HepG2 (cell line): ENCODE measurements around the gene IFNAR1. TPM values are rescaled to one million over a fixed set of nuclear protein-coding genes. Genes with fewer than 3 reads are reported as not detected.
A peak's percentile ranks its signal among the peaks of the same experiment; 100 is the strongest.

ENCODE experiments used
- DRAP1 ChIP-seq: IDR thresholded peaks from 2 replicates; pipeline ENCODE4 v1.6.1; 2016; ENCODE audit warnings: missing genetic modification reagents, missing compliant biosample characterization
- FOXP1 ChIP-seq, 2 experiments: fragments of 450-650 bp in 1 of 2; IDR thresholded peaks; 2 replicates each; pipeline ENCODE4 v1.6.1; 2017 to 2018; ENCODE audit warnings: antibody characterized with exemption in 1 of 2
- GATAD2A ChIP-seq: IDR thresholded peaks from 2 replicates; pipeline ENCODE4 v1.6.1; 2016
- HDAC2 ChIP-seq: sonication (generic); formaldehyde crosslinking; IDR thresholded peaks from 2 replicates; pipeline ENCODE4 v1.4.0; 2020; ENCODE audit warnings: missing genetic modification reagents
- HMGA1 ChIP-seq: sonication (generic); formaldehyde crosslinking; conservative IDR thresholded peaks from 2 replicates; pipeline ENCODE4 v1.4.0; 2020; ENCODE audit warnings: missing genetic modification reagents
- LCORL ChIP-seq, 2 experiments: fragments of 450-650 bp in 1 of 2; sonication (generic) in 1 of 2; formaldehyde crosslinking in 1 of 2; IDR thresholded peaks; 2 replicates each; pipeline versions ENCODE4 v1.5.0 to v1.6.1; 2017 to 2020; ENCODE audit warnings: antibody characterized with exemption in 1 of 2, missing genetic modification reagents in 1 of 2
- MIXL1 ChIP-seq: IDR thresholded peaks from 2 replicates; pipeline ENCODE4 v1.6.1; 2016
- NONO ChIP-seq, 2 experiments: fragments of 450-650 bp in 1 of 2; sonication (generic) in 1 of 2; formaldehyde crosslinking in 1 of 2; IDR thresholded peaks in 1 of 2; conservative IDR thresholded peaks in 1 of 2; 2 replicates each; pipeline versions ENCODE4 v1.6.1 to v1.8.0; 2017 to 2022; ENCODE audit warnings: mild to moderate bottlenecking in 1 of 2, missing genetic modification reagents in 1 of 2, moderate library complexity in 1 of 2
- NR2F6 ChIP-seq, 2 experiments: IDR thresholded peaks; 2 replicates each; pipeline ENCODE4 v1.6.1; 2016; ENCODE audit warnings: antibody characterized with exemption in 1 of 2, mild to moderate bottlenecking in 1 of 2
- ONECUT2 ChIP-seq: sonication (generic); formaldehyde crosslinking; IDR thresholded peaks from 2 replicates; pipeline ENCODE4 v1.4.0; 2020; ENCODE audit warnings: missing genetic modification reagents
- POGZ ChIP-seq: sonication (generic); formaldehyde crosslinking; IDR thresholded peaks from 2 replicates; pipeline ENCODE4 v1.4.0; 2020; ENCODE audit warnings: mild to moderate bottlenecking, missing genetic modification reagents
- RARA ChIP-seq: IDR thresholded peaks from 2 replicates; pipeline ENCODE4 v1.6.1; 2016; ENCODE audit warnings: missing genetic modification reagents, missing compliant biosample characterization
- TBX2 ChIP-seq: sonication (generic); formaldehyde crosslinking; IDR thresholded peaks from 2 replicates; pipeline ENCODE4 v1.5.0; 2020; ENCODE audit warnings: missing genetic modification reagents, mild to moderate bottlenecking, borderline replicate concordance
- ZMYM2 ChIP-seq: sonication (generic); formaldehyde crosslinking; IDR thresholded peaks from 2 replicates; pipeline ENCODE4 v1.8.0; 2022; ENCODE audit warnings: mild to moderate bottlenecking, missing genetic modification reagents
- ZMYM4 ChIP-seq: sonication (generic); formaldehyde crosslinking; IDR thresholded peaks from 2 replicates; pipeline ENCODE4 v1.8.1; 2023; ENCODE audit warnings: mild to moderate bottlenecking, missing genetic modification reagents
- ZNF607 ChIP-seq: sonication (generic); formaldehyde crosslinking; IDR thresholded peaks from 2 replicates; pipeline ENCODE4 v1.5.1; 2020; ENCODE audit warnings: missing genetic modification reagents, mild to moderate bottlenecking, borderline replicate concordance
- ZNF652 ChIP-seq: IDR thresholded peaks from 2 replicates; pipeline ENCODE4 v1.6.1; 2016; ENCODE audit warnings: low read depth, borderline replicate concordance
- polyA plus RNA-seq, 8 experiments: library from polyadenylated mRNA; depleted of rRNA in 3 of 8; stranded (reverse) in 7 of 8; unstranded in 1 of 8; fragments of >200 nt; fragmentation: Illumina TruSeq in 4 of 8; extraction: Trizol in 4 of 8; gene quantifications; 2 replicates each; pipeline versions ENCODE4 v1.2.1 to v1.2.3, GENCODE V29; 2011 to 2016; ENCODE audit warnings: low read depth in 4 of 8, missing spikeins in 1 of 8, mixed read lengths in 1 of 8; ENCODE audit not compliant: insufficient read depth in 1 of 8
- total RNA-seq, 5 experiments: library from RNA; depleted of rRNA; stranded (reverse); fragments of >200 nt; fragmentation: Illumina TruSeq; extraction: Trizol; gene quantifications; 2 replicates each; pipeline ENCODE4 v1.2.3, GENCODE V29; 2016; ENCODE audit warnings: low read depth in 1 of 5
- TF ChIP-seq, protein P1 (sequence below): sonication (generic); formaldehyde crosslinking; IDR thresholded peaks from 2 replicates; pipeline ENCODE4 v1.4.0; 2020; ENCODE audit warnings: missing genetic modification reagents, borderline replicate concordance
- TF ChIP-seq, protein P2 (sequence below): sonication (generic); formaldehyde crosslinking; IDR thresholded peaks from 2 replicates; pipeline ENCODE4 v1.8.0; 2022; ENCODE audit warnings: missing genetic modification reagents, low read depth, mild to moderate bottlenecking, borderline replicate concordance
- TF ChIP-seq, protein P3 (sequence below): sonication (generic); formaldehyde crosslinking; IDR thresholded peaks from 2 replicates; pipeline ENCODE4 v1.8.1; 2023; ENCODE audit warnings: mild to moderate bottlenecking, missing genetic modification reagents
- TF ChIP-seq, protein P4 (sequence below): sonication (generic); formaldehyde crosslinking; IDR thresholded peaks from 2 replicates; pipeline ENCODE4 v1.8.1; 2023; ENCODE audit warnings: mild to moderate bottlenecking, missing genetic modification reagents

Gene IFNAR1
- total and polyA plus RNA-seq, 2 of the 13 experiments (the other 11 are each of a cell fraction or from before 2014, with no cell fraction given) = 6.7 to 9.3 TPM

GRCh38 chr21:33305344-33305671 is 19.5 kb upstream of the IFNAR1 start (continued):
- TF ChIP-seq ZNF607 (no peak), GATAD2A (CRISPR knock-in tag) (peak; percentile 78), NONO (IDR thresholded peaks at IDR 0.05) (no peak), NONO (CRISPR knock-in tag; conservative IDR thresholded peaks at IDR 0.05) (0 out of 2 replicates have a peak, but pooled peaks have one; percentile 28), ZMYM4 (peak; percentile 81), FOXP1 (IDR thresholded peaks at IDR 0.05) (no peak), FOXP1 (CRISPR knock-in tag; IDR thresholded peaks at IDR 0.05) (peak; percentile 57; the same call in 1 of the 2 replicates), TBX2 (peak; percentile 39; the same call in 1 of the 2 replicates), LCORL (IDR thresholded peaks at IDR 0.05) (no peak), LCORL (CRISPR knock-in tag; IDR thresholded peaks at IDR 0.05) (peak; percentile 28; the same call in 1 of the 2 replicates), ZMYM2 (CRISPR knock-in tag) (peak; percentile 46), HMGA1 (CRISPR knock-in tag) (no peak), NR2F6 (IDR thresholded peaks at IDR 0.05) (peak; percentile 93), NR2F6 (CRISPR knock-in tag; IDR thresholded peaks at IDR 0.05) (peak; percentile 89), RARA (CRISPR knock-in tag) (peak; percentile 96), POGZ (CRISPR knock-in tag) (peak; percentile 71), HDAC2 (CRISPR knock-in tag) (peak; percentile 29; the same call in 1 of the 2 replicates), MIXL1 (0 out of 2 replicates have a peak, but pooled peaks have one; percentile 48), ZNF652 (peak; percentile 82), ONECUT2 (CRISPR knock-in tag) (peak; percentile 64), DRAP1 (CRISPR knock-in tag) (no peak)
- TF ChIP-seq, protein P1, sequence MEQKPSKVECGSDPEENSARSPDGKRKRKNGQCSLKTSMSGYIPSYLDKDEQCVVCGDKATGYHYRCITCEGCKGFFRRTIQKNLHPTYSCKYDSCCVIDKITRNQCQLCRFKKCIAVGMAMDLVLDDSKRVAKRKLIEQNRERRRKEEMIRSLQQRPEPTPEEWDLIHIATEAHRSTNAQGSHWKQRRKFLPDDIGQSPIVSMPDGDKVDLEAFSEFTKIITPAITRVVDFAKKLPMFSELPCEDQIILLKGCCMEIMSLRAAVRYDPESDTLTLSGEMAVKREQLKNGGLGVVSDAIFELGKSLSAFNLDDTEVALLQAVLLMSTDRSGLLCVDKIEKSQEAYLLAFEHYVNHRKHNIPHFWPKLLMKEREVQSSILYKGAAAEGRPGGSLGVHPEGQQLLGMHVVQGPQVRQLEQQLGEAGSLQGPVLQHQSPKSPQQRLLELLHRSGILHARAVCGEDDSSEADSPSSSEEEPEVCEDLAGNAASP = no peak
- TF ChIP-seq, protein P2, sequence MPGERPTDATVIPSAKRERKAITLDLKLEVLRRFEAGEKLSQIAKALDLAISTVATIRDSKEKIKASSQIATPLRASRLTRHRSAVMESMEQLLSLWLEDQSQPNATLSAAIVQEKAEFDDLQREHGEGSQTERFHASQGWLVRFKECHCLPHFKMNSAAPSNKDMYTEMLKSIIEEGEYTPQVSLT (CRISPR knock-in tag) = no peak
- TF ChIP-seq, protein P3, sequence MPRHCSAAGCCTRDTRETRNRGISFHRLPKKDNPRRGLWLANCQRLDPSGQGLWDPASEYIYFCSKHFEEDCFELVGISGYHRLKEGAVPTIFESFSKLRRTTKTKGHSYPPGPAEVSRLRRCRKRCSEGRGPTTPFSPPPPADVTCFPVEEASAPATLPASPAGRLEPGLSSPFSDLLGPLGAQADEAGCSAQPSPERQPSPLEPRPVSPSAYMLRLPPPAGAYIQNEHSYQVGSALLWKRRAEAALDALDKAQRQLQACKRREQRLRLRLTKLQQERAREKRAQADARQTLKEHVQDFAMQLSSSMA (CRISPR knock-in tag) = no peak
- TF ChIP-seq, protein P4, sequence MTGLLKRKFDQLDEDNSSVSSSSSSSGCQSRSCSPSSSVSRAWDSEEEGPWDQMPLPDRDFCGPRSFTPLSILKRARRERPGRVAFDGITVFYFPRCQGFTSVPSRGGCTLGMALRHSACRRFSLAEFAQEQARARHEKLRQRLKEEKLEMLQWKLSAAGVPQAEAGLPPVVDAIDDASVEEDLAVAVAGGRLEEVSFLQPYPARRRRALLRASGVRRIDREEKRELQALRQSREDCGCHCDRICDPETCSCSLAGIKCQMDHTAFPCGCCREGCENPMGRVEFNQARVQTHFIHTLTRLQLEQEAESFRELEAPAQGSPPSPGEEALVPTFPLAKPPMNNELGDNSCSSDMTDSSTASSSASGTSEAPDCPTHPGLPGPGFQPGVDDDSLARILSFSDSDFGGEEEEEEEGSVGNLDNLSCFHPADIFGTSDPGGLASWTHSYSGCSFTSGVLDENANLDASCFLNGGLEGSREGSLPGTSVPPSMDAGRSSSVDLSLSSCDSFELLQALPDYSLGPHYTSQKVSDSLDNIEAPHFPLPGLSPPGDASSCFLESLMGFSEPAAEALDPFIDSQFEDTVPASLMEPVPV (CRISPR knock-in tag) = no peak
